Measurements from ENCODE around the gene MEAF6. TPM values are rescaled to one million over a fixed set of nuclear protein-coding genes. Genes with fewer than 3 reads are reported as not detected.
"Not testable (repeated sequence)": the region's sequence is repeated elsewhere in the genome, so short reads cannot be mapped to it uniquely, and the experiment has no call there.

MEAF6 gene
- total RNA-seq, 2 experiments from 2014 or later = 89.6 to 89.7 TPM

DNA sequence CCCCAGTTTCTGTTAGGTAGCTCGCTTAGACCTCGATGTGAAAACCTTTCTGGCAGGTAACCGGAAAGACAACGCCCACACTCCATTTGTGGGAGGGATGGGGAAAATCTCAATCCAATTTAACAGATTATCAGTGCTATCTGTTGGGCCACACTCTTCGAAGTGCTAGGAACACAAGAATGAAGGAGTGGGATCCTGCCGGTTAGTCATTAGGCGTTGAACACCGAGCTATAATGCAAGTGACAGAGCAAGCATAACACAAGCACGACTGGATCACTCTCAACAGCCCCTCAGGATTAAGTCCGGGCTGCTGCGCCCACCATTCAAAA lies 39.0 kb upstream of the MEAF6 start:
- peak; percentile 15 for DNase-seq
- Mint-ChIP-seq H3K27me3 (no peaks in the 10 kb centered on the region), H3K27ac (peak overlapping the region; percentile 93), H3K9me3 (peaks cover 4% of the 10 kb centered on the region), H3K4me3 (peak overlapping the region; percentile 91), H3K4me1 (ENCODE audit: low read depth) (peaks cover 45% of the 10 kb centered on the region), H3K36me3 (peaks cover 25% of the 10 kb centered on the region)
- intact Hi-C loops (cut with micrococcal nuclease) = loop anchor here (5.0 kb wide), 1 partner anchor 41 kb away; the partner anchor contains the start of gene MEAF6
- CTCF ChIA-PET = interaction anchor here (1.4 to 2.3 kb wide), 2 partner anchors 39 to 67 kb away, joined by 6 to 13 read pairs; partner anchors contain the start of gene MEAF6
- POLR2A ChIA-PET = interaction anchor here (0.8 to 1.1 kb wide), 3 partner anchors 39 to 137 kb away, joined by 3 to 8 read pairs (median 3); partner anchors contain the start of gene MEAF6

GRCh38 chr1:37549341-37549740 lies 34.8 kb upstream of the MEAF6 start:
- Mint-ChIP-seq H3K9me3 (peaks cover 2% of the 10 kb centered on the region), H3K4me1 (ENCODE audit: low read depth) (peaks cover 36% of the 10 kb centered on the region), H3K27me3 (no peaks in the 10 kb centered on the region), H3K4me3 (no peak overlapping the region), H3K36me3 (peaks cover 40% of the 10 kb centered on the region), H3K27ac (no peak overlapping the region)
- POLR2A ChIA-PET = interaction anchor here (0.6 to 0.8 kb wide), 2 partner anchors 11 to 1683 kb away, joined by 3 read pairs; no protein-coding TSS in a partner anchor
- no peak for DNase-seq
- CTCF ChIA-PET = interaction anchor here (1.3 to 1.5 kb wide), 3 partner anchors 62 to 132 kb away, joined by 3 to 5 read pairs (median 3); no protein-coding TSS in a partner anchor
- intact Hi-C loops (cut with micrococcal nuclease) = no loop called here

DNA sequence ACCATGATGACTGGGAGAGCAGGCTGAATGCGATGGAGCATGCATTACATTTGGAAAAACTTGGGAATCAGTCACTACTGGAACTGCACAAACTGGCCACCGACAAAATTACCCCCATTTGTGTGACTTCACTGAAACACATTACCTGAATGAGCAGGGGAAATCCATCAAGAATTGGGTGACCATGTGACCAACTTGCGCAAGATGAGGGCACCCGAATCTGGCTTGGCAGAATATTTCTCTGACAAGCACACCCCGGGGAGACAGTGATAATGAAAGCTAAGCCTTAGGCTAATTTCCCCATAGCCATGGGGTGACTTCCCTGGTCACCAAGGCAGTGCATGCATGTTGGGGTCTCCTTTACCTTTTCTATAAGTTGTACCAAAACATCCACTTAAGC lies 30.5 kb upstream of the MEAF6 start:
- H3K36me3 Mint-ChIP-seq = peaks cover 32% of the 10 kb centered on the region
- ChIA-PET CTCF (no interaction called here), POLR2A (no interaction called here)
- H3K9me3 Mint-ChIP-seq = no peaks in the 10 kb centered on the region
- DNase-seq = no peak
- no peak overlapping the region for H3K27ac Mint-ChIP-seq
- intact Hi-C loops (cut with micrococcal nuclease) = no loop called here
- no peaks in the 10 kb centered on the region for H3K27me3 Mint-ChIP-seq
- H3K4me1 Mint-ChIP-seq (ENCODE audit: low read depth) = peaks cover 3% of the 10 kb centered on the region
- H3K4me3 Mint-ChIP-seq = no peak overlapping the region

- CTCF ChIA-PET = interaction anchor here (1.6 kb wide), 1 partner anchor 30 kb away, joined by 4 read pairs; the partner anchor contains the start of gene MEAF6
- Mint-ChIP-seq H3K4me3 (no peak overlapping the region), H3K27me3 (no peaks in the 10 kb centered on the region), H3K9me3 (no peaks in the 10 kb centered on the region), H3K4me1 (ENCODE audit: low read depth) (no peaks in the 10 kb centered on the region), H3K36me3 (peaks cover 35% of the 10 kb centered on the region), H3K27ac (no peak overlapping the region)
- intact Hi-C loops (cut with micrococcal nuclease) = no loop called here
- no peak for DNase-seq
- POLR2A ChIA-PET = no interaction called here
These were observed 30.0 kb upstream of the MEAF6 start for GRCh38 chr1:37544530-37544929.

- ChIA-PET CTCF (interaction anchor here (1.5 kb wide), 1 partner anchor 53 kb away, joined by 4 read pairs; no protein-coding TSS in a partner anchor), POLR2A (no interaction called here)
- Mint-ChIP-seq H3K4me3 (no peak overlapping the region), H3K4me1 (ENCODE audit: low read depth) (peaks cover 13% of the 10 kb centered on the region), H3K27ac (no peak overlapping the region), H3K9me3 (no peaks in the 10 kb centered on the region), H3K36me3 (peaks cover 48% of the 10 kb centered on the region), H3K27me3 (no peaks in the 10 kb centered on the region)
- intact Hi-C loops (cut with micrococcal nuclease) = no loop called here
- no peak for DNase-seq
These were observed 25.6 kb upstream of the MEAF6 start for GRCh38 chr1:37540036-37540785.

- DNase-seq; H3K4me3 Mint-ChIP-seq; H3K9me3 Mint-ChIP-seq; H3K27me3 Mint-ChIP-seq; intact Hi-C loops (cut with micrococcal nuclease); H3K27ac Mint-ChIP-seq: not testable (repeated sequence)
- POLR2A ChIA-PET = interaction anchor here (1.2 kb wide), 1 partner anchor 11 kb away, joined by 3 read pairs; no protein-coding TSS in a partner anchor
- Mint-ChIP-seq H3K36me3 (peaks cover 44% of the 10 kb centered on the region), H3K4me1 (ENCODE audit: low read depth) (peaks cover 20% of the 10 kb centered on the region)
- CTCF ChIA-PET = interaction anchor here (0.6 to 1.2 kb wide), 5 partner anchors 19 to 144 kb away, joined by 3 read pairs; no protein-coding TSS in a partner anchor
These were observed 24.6 kb upstream of the MEAF6 start for GRCh38 chr1:37539154-37539553.

DNA sequence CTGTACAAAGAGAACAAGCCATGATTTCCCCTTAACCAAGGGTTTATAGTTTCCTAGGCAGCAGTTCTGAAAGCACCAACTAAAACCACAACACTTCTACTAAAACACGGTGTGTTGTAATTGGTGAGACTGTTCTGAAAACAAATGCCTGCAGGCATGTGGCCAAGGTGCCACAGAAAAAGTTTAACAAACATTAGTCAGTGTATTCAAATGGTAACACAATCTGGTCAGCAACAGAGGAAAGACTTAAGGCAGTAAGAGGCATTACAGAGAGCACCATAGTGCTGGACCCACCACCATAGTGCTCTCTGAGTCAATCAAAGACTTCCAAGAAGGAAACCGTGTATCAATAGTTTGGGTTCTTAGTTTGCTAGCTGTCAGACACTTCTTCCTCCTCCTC lies 22.8 kb upstream of the MEAF6 start:
- H3K4me1 Mint-ChIP-seq (ENCODE audit: low read depth) = peaks cover 20% of the 10 kb centered on the region
- no peak overlapping the region for H3K4me3 Mint-ChIP-seq
- peak; percentile 29 for DNase-seq
- intact Hi-C loops (cut with micrococcal nuclease) = no loop called here
- H3K36me3 Mint-ChIP-seq = peaks cover 42% of the 10 kb centered on the region
- ChIA-PET POLR2A (interaction anchor here (0.6 to 1.1 kb wide), 2 partner anchors 38 to 59 kb away, joined by 3 to 4 read pairs; no protein-coding TSS in a partner anchor), CTCF (interaction anchor here (1.1 kb wide), 1 partner anchor 23 kb away, joined by 3 read pairs; the partner anchor contains the start of gene MEAF6)
- no peaks in the 10 kb centered on the region for H3K27me3 Mint-ChIP-seq
- no peaks in the 10 kb centered on the region for H3K9me3 Mint-ChIP-seq
- peak overlapping the region; percentile 64 for H3K27ac Mint-ChIP-seq

GRCh38 chr1:37533317-37534093 lies 18.9 kb upstream of the MEAF6 start:
- Mint-ChIP-seq H3K27ac (no peak overlapping the region), H3K4me1 (ENCODE audit: low read depth) (peaks cover 20% of the 10 kb centered on the region), H3K36me3 (peaks cover 25% of the 10 kb centered on the region), H3K9me3 (no peaks in the 10 kb centered on the region), H3K27me3 (no peaks in the 10 kb centered on the region), H3K4me3 (no peak overlapping the region)
- POLR2A ChIA-PET = no interaction called here
- DNase-seq = no peak
- intact Hi-C loops (cut with micrococcal nuclease) = no loop called here
- CTCF ChIA-PET = interaction anchor here (0.5 kb wide), 1 partner anchor 69 kb away, joined by 3 read pairs; no protein-coding TSS in a partner anchor

- H3K27ac Mint-ChIP-seq; intact Hi-C loops (cut with micrococcal nuclease): not testable (repeated sequence)
These were observed 18.0 kb upstream of the MEAF6 start for GRCh38 chr1:37532418-37533156.

DNA sequence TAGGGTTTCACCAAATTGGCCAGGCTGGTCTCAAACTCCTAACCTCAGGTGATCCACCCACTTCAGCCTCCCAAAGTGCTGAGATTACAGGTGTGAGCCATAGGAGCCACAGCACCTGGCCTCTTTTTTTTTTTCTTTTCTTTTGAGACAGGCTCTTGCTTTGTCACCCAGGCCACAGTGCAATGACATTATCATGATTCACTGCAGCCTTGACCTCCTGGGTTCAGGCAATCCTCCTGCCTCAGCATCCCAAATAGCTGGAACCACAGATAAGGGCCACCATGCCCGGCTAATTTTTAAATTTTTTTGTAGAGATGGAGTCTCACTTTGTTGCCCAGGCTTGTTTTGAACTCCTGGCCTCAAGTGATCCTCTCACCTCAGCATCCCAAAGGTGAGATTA lies 15.3 kb upstream of the MEAF6 start:
- H3K9me3 Mint-ChIP-seq; POLR2A ChIA-PET; H3K4me1 Mint-ChIP-seq (ENCODE audit: low read depth); H3K4me3 Mint-ChIP-seq; H3K36me3 Mint-ChIP-seq; H3K27me3 Mint-ChIP-seq; intact Hi-C loops (cut with micrococcal nuclease); DNase-seq; CTCF ChIA-PET; H3K27ac Mint-ChIP-seq: not testable (repeated sequence)

More at GRCh38 chr1:37532418-37533156, 18.0 kb upstream of the MEAF6 start:
- DNase-seq, H3K9me3 Mint-ChIP-seq, H3K27me3 Mint-ChIP-seq, CTCF ChIA-PET, H3K4me3 Mint-ChIP-seq, POLR2A ChIA-PET: not testable (repeated sequence)
- H3K4me1 Mint-ChIP-seq (ENCODE audit: low read depth) = peaks cover 16% of the 10 kb centered on the region
- H3K36me3 Mint-ChIP-seq = peaks cover 20% of the 10 kb centered on the region

GRCh38 chr1:37519613-37520012 lies 5.0 kb upstream of the MEAF6 start:
- Mint-ChIP-seq H3K27me3 (no peaks in the 10 kb centered on the region), H3K36me3 (no peaks in the 10 kb centered on the region), H3K27ac (peak overlapping the region; percentile 84), H3K9me3 (peaks cover 5% of the 10 kb centered on the region), H3K4me3 (peak overlapping the region; percentile 81), H3K4me1 (ENCODE audit: low read depth) (peaks cover 25% of the 10 kb centered on the region)
- POLR2A ChIA-PET = no interaction called here
- CTCF ChIA-PET = interaction anchor here (0.9 kb wide), 1 partner anchor 19 kb away, joined by 3 read pairs; no protein-coding TSS in a partner anchor
- intact Hi-C loops (cut with micrococcal nuclease) = no loop called here
- peak; percentile 34 for DNase-seq

All from activated CD4-positive, alpha-beta memory T cell treated with anti-CD3 and anti-CD28 coated beads for 36 hours (primary cell).